AG04450 (cell line): ENCODE measurements around the gene ZMYND19. TPM values are rescaled to one million over a fixed set of nuclear protein-coding genes. Genes with fewer than 3 reads are reported as not detected.
"Not testable (repeated sequence)": the region's sequence is repeated elsewhere in the genome, so short reads cannot be mapped to it uniquely, and the experiment has no call there.

Experiments used
- CTCF ChIA-PET: fragments of 300-600, 350-600 bp; formaldehyde crosslinking; extraction: SDS; loops from one replicate; lab custom pipeline; 2022; ENCODE audit warnings: antibody characterized with exemption, inconsistent platforms; lab: Charles Lee
- POLR2A ChIA-PET: fragments of 350-600 bp; formaldehyde crosslinking; extraction: SDS; loops from one replicate; lab custom pipeline; 2021; ENCODE audit warnings: antibody characterized with exemption, inconsistent platforms; lab: Yijun Ruan, JAX
- DNase-seq: peaks from one replicate; pipeline ENCODE4 v3.0.0-alpha.2; 2011; ENCODE audit warnings: low read depth, low spot score
- H3K27ac ChIP-seq: one replicate; pipeline ENCODE4 v1.5.1; 2012; ENCODE audit warnings: low read depth, low read length, control low read depth
- H3K27me3 ChIP-seq: one replicate; pipeline ENCODE4 v1.6.0; 2012; ENCODE audit warnings: low read length; ENCODE audit not compliant: control insufficient read depth, insufficient read depth
- H3K4me3 ChIP-seq: 2 replicates; pipeline ENCODE4 v1.5.1; 2011; ENCODE audit warnings: mild to moderate bottlenecking, low read depth, low read length, control low read depth
- H3K9me3 ChIP-seq: 2 replicates; pipeline ENCODE4 v1.5.1; 2012; ENCODE audit warnings: low read length; ENCODE audit not compliant: control insufficient read depth, insufficient read depth
- polyA plus RNA-seq: library from polyadenylated mRNA; depleted of rRNA; stranded (reverse); fragments of >200 nt; gene quantifications from 2 replicates; pipeline ENCODE4 v1.2.3, GENCODE V29; 2011
- TF ChIP-seq, protein P1 (sequence below): IDR thresholded peaks from 2 replicates; pipeline ENCODE4 v1.5.1; 2011; ENCODE audit warnings: low read depth, low read length, control low read depth, inconsistent platforms

The ZMYND19 gene
- polyA plus RNA-seq, 1 experiment: 11.4 TPM

GRCh38 chr9:137632230-137633161 lies 42.2 kb upstream of the ZMYND19 start:
- no peak overlapping the region for H3K27ac ChIP-seq
- no peak for DNase-seq
- H3K9me3 ChIP-seq: no peaks in the 10 kb centered on the region
- ChIA-PET CTCF (no interaction called here), POLR2A (no interaction called here)
- H3K27me3 ChIP-seq: no peaks in the 10 kb centered on the region
- no peak overlapping the region for H3K4me3 ChIP-seq
- TF ChIP-seq, protein P1, sequence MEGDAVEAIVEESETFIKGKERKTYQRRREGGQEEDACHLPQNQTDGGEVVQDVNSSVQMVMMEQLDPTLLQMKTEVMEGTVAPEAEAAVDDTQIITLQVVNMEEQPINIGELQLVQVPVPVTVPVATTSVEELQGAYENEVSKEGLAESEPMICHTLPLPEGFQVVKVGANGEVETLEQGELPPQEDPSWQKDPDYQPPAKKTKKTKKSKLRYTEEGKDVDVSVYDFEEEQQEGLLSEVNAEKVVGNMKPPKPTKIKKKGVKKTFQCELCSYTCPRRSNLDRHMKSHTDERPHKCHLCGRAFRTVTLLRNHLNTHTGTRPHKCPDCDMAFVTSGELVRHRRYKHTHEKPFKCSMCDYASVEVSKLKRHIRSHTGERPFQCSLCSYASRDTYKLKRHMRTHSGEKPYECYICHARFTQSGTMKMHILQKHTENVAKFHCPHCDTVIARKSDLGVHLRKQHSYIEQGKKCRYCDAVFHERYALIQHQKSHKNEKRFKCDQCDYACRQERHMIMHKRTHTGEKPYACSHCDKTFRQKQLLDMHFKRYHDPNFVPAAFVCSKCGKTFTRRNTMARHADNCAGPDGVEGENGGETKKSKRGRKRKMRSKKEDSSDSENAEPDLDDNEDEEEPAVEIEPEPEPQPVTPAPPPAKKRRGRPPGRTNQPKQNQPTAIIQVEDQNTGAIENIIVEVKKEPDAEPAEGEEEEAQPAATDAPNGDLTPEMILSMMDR: no peak

GRCh38 chr9:137631345-137632229 lies 41.3 kb upstream of the ZMYND19 start:
- TF ChIP-seq, protein P1: no peak
- H3K27ac ChIP-seq: no peak overlapping the region
- no peak for DNase-seq
- POLR2A ChIA-PET: no interaction called here
- CTCF ChIA-PET: no interaction called here
- no peaks in the 10 kb centered on the region for H3K9me3 ChIP-seq
- H3K27me3 ChIP-seq: no peaks in the 10 kb centered on the region
- H3K4me3 ChIP-seq: no peak overlapping the region

GRCh38 chr9:137630679-137631078 lies 40.4 kb upstream of the ZMYND19 start:
- H3K4me3 ChIP-seq: no peak overlapping the region
- CTCF ChIA-PET: interaction anchor here (0.6 kb wide), 1 partner anchor 13 kb away, joined by 3 read pairs; no protein-coding TSS in a partner anchor
- no peaks in the 10 kb centered on the region for H3K9me3 ChIP-seq
- H3K27me3 ChIP-seq: no peaks in the 10 kb centered on the region
- no peak for DNase-seq
- no peak overlapping the region for H3K27ac ChIP-seq
- TF ChIP-seq, protein P1: no peak
- POLR2A ChIA-PET: no interaction called here

- H3K27ac ChIP-seq: no peak overlapping the region
- H3K9me3 ChIP-seq: no peaks in the 10 kb centered on the region
- no peak overlapping the region for H3K4me3 ChIP-seq
- TF ChIP-seq, protein P1: no peak
- POLR2A ChIA-PET: interaction anchor here (1.0 kb wide), 1 partner anchor 10 kb away, joined by 3 read pairs; no protein-coding TSS in a partner anchor
- no peak for DNase-seq
- H3K27me3 ChIP-seq: no peaks in the 10 kb centered on the region
- CTCF ChIA-PET: interaction anchor here (0.8 to 1.4 kb wide), 2 partner anchors 10 to 41 kb away, joined by 3 read pairs; no protein-coding TSS in a partner anchor
Measured at GRCh38 chr9:137630126-137630525, 39.8 kb upstream of the ZMYND19 start.

- H3K27ac ChIP-seq, H3K9me3 ChIP-seq, DNase-seq, H3K27me3 ChIP-seq, H3K4me3 ChIP-seq: not testable (repeated sequence)
- CTCF ChIA-PET: interaction anchor here (0.6 kb wide), 1 partner anchor 19 kb away, joined by 3 read pairs; no protein-coding TSS in a partner anchor
- POLR2A ChIA-PET: interaction anchor here (0.7 kb wide), 1 partner anchor 9 kb away, joined by 3 read pairs; no protein-coding TSS in a partner anchor
Measured at GRCh38 chr9:137627406-137627805, 37.1 kb upstream of the ZMYND19 start.
